ENCODE data around the gene KRTAP29-1. TPM values are rescaled to one million over a fixed set of nuclear protein-coding genes. Genes with fewer than 3 reads are reported as not detected.

KRTAP29-1 gene
- not detected in 2 replicates for total RNA-seq

GRCh38 chr17:41301916-41302901, at the start of gene KRTAP29-1:
Gene KRTAP29-1, minus strand, starts transcription at chr17:41302851. Its CDS starts 0 bp downstream, at chr17:41302851.

GRCh38 chr17:41350381-41350878, 47.8 kb upstream of the KRTAP29-1 start, which contains the start of gene KRT33A:
Gene KRT33A, minus strand, starts transcription at chr17:41350828. Its CDS starts 61 bp downstream, at chr17:41350767.

GRCh38 chr17:41315204-41315794, 12.6 kb upstream of the KRTAP29-1 start, which contains the start of gene KRTAP17-1:
Gene KRTAP17-1, minus strand, starts transcription at chr17:41315710. Its CDS starts 60 bp downstream, at chr17:41315650.

GRCh38 chr17:41308918-41309359, 6.3 kb upstream of the KRTAP29-1 start, which contains the start of gene KRTAP16-1:
Gene KRTAP16-1, minus strand, starts transcription at chr17:41309309. Its CDS starts 56 bp downstream, at chr17:41309253.

GRCh38 chr17:41275648-41276190, 26.9 kb downstream of the KRTAP29-1 start, which contains the start of gene KRTAP9-7:
Gene KRTAP9-7, plus strand, starts transcription at chr17:41275698. Its CDS starts 0 bp downstream, at chr17:41275698.

GRCh38 chr17:41265078-41265477, 37.6 kb downstream of the KRTAP29-1 start, which contains the start of gene KRTAP9-6:
Gene KRTAP9-6, plus strand, starts transcription at chr17:41265378. Its CDS starts 0 bp downstream, at chr17:41265378.

GRCh38 chr17:41255381-41256290, 47.0 kb downstream of the KRTAP29-1 start, which contains the start of gene KRTAP9-9:
Gene KRTAP9-9, plus strand, starts transcription at chr17:41255384.

Other genes starting within 250 kb of the KRTAP29-1 start
- not detected in 2 replicates for gene KRTAP2-2, start 247.6 kb downstream of the KRTAP29-1 start, total RNA-seq
- gene KRTAP2-3, start 242.7 kb downstream of the KRTAP29-1 start, total RNA-seq: 0.56 TPM in 1 of 2 replicates, not detected in the other
- gene KRTAP2-4, start 237.0 kb downstream of the KRTAP29-1 start, total RNA-seq: not detected in 2 replicates
- gene KRTAP4-7, start 218.7 kb downstream of the KRTAP29-1 start, total RNA-seq: not detected in 2 replicates
- gene KRTAP4-8, start 204.7 kb downstream of the KRTAP29-1 start, total RNA-seq: not detected in 2 replicates
- not detected in 2 replicates for gene KRTAP4-16, start 200.6 kb downstream of the KRTAP29-1 start, total RNA-seq
- gene KRTAP4-9, start 197.5 kb downstream of the KRTAP29-1 start, total RNA-seq: not detected in 2 replicates
- gene KRTAP4-11, start 184.5 kb downstream of the KRTAP29-1 start, total RNA-seq: not detected in 2 replicates
- not detected in 2 replicates for gene KRTAP4-12, start 178.7 kb downstream of the KRTAP29-1 start, total RNA-seq
- not detected in 2 replicates for gene KRTAP4-6, start 162.3 kb downstream of the KRTAP29-1 start, total RNA-seq
- gene KRTAP4-5, start 153.0 kb downstream of the KRTAP29-1 start, total RNA-seq: not detected in 2 replicates
- gene KRTAP4-4, start 142.1 kb downstream of the KRTAP29-1 start, total RNA-seq: not detected in 2 replicates
- gene KRTAP4-3, start 134.6 kb downstream of the KRTAP29-1 start, total RNA-seq: not detected in 2 replicates
- gene KRTAP4-2, start 124.6 kb downstream of the KRTAP29-1 start, total RNA-seq: not detected in 2 replicates
- not detected in 2 replicates for gene KRTAP4-1, start 117.9 kb downstream of the KRTAP29-1 start, total RNA-seq
- gene KRTAP9-1, start 113.0 kb downstream of the KRTAP29-1 start, total RNA-seq: not detected in 2 replicates
- not detected in 2 replicates for gene KRTAP9-2, start 76.2 kb downstream of the KRTAP29-1 start, total RNA-seq
- not detected in 2 replicates for gene KRTAP9-3, start 70.4 kb downstream of the KRTAP29-1 start, total RNA-seq
- gene KRTAP9-8, start 64.9 kb downstream of the KRTAP29-1 start, total RNA-seq: not detected in 2 replicates
- gene KRTAP9-4, start 53.2 kb downstream of the KRTAP29-1 start, total RNA-seq: not detected in 2 replicates
- not detected in 2 replicates for gene KRTAP9-9, start 47.5 kb downstream of the KRTAP29-1 start, total RNA-seq
- gene KRTAP9-6, start 37.5 kb downstream of the KRTAP29-1 start, total RNA-seq: not detected in 2 replicates
- gene KRTAP9-7, start 27.2 kb downstream of the KRTAP29-1 start, total RNA-seq: not detected in 2 replicates
- gene KRTAP16-1, start 6.5 kb upstream of the KRTAP29-1 start, total RNA-seq: not detected in 2 replicates
- not detected in 2 replicates for gene KRTAP17-1, start 12.9 kb upstream of the KRTAP29-1 start, total RNA-seq
- not detected in 2 replicates for gene KRT33A, start 48.0 kb upstream of the KRTAP29-1 start, total RNA-seq
- gene KRT33B, start 67.0 kb upstream of the KRTAP29-1 start, total RNA-seq: not detected in 2 replicates
- 0.20 and 0.46 TPM in 2 replicates for gene KRT34, start 79.5 kb upstream of the KRTAP29-1 start, total RNA-seq
- not detected in 2 replicates for gene KRT31, start 94.8 kb upstream of the KRTAP29-1 start, total RNA-seq
- not detected in 2 replicates for gene KRT37, start 121.7 kb upstream of the KRTAP29-1 start, total RNA-seq
- gene KRT38, start 138.1 kb upstream of the KRTAP29-1 start, total RNA-seq: under 0.01 and 0.13 TPM in 2 replicates
- gene KRT32, start 164.5 kb upstream of the KRTAP29-1 start, total RNA-seq: 0.30 TPM in 1 of 2 replicates, not detected in the other
- not detected in 2 replicates for gene KRT35, start 178.3 kb upstream of the KRTAP29-1 start, total RNA-seq
- not detected in 2 replicates for gene KRT36, start 187.1 kb upstream of the KRTAP29-1 start, total RNA-seq
- not detected in 2 replicates for gene KRT13, start 202.8 kb upstream of the KRTAP29-1 start, total RNA-seq
- gene KRT15, start 216.0 kb upstream of the KRTAP29-1 start, total RNA-seq: 0.13 and 2.8 TPM in 2 replicates
- gene KRT19, start 225.5 kb upstream of the KRTAP29-1 start, total RNA-seq: 17.7 and 120 TPM in 2 replicates